ENCODE results near the gene PRELP.

The PRELP gene

GRCh38 chr1:203453616-203454015, 22.0 kb upstream of the PRELP start:
- no peak for DNase-seq (ENCODE audit: low spot score)

- no peak for DNase-seq (ENCODE audit: low spot score)
Measured at GRCh38 chr1:203454986-203455471, 20.6 kb upstream of the PRELP start.

GRCh38 chr1:203455706-203456105, 19.9 kb upstream of the PRELP start:
- no peak for DNase-seq (ENCODE audit: low spot score)

GRCh38 chr1:203456577-203456976, 19.0 kb upstream of the PRELP start:
- no peak for DNase-seq (ENCODE audit: low spot score)

- no peak for DNase-seq (ENCODE audit: low spot score)
Measured at GRCh38 chr1:203458078-203458477, 17.5 kb upstream of the PRELP start.

DNA sequence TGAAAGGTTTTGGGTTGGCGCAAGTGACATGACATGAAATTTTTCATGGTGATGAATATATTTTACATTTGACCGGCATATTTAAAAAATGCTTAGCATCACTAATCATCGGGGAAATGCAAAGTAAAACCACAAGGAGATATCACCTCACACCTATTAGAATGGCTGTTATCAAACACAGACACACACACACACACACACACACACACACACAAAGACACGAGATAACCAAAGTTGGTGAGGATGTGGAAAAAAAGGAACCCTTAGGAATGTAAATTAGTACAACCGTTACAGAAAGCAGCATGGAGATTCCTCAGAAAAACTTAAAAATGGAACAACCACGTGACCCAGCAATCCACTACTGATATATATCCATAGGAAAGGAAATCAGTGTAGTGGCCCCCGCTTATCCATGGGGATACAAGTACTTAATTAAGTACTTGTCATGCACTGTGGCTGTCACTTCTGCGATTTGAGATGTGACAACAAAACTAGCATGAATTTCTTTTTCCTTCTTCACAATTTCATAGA, 15.9 kb upstream of the PRELP start:
- no peak for DNase-seq (ENCODE audit: low spot score)

DNA sequence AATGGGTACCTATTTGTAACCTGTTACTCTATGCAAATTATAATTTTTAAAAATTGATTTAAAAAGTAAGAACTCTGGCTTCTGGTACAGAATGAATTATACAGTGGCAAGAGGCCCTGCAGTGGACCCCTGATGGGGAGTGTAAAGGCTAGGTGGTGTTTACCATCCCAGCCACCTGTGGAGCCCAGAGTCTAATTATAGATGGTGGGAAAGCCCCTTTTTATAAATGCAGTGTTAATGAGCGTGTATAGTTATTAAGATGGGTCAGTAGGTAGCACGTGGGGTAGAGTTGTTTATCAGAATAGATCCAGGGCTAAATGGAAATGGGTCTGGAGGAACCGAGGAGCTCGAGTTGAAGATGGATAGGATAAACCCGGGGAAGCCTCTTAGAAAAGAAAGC, 13.9 kb upstream of the PRELP start:
- no peak for DNase-seq (ENCODE audit: low spot score)

DNA sequence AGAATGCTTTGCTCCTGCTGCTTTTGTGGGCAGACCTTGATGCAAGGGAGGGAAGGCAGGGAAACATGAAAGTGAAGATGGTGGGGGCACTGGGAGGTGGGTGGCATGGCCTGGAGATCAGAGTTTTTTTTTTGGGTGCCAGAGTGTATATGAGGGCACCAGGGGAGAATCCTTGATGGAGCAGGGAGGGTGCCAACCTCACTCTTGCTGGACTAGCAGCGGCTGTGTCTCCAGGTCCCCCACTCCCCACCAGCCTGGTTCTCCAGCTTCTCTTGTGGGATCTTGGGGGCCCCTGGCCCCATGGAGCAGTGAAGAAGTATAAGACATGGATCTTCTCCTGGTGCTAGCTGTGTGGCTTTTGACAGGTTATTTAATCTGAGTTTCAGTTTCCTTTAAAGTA, 13.5 kb upstream of the PRELP start:
- no peak for DNase-seq (ENCODE audit: low spot score)

DNA sequence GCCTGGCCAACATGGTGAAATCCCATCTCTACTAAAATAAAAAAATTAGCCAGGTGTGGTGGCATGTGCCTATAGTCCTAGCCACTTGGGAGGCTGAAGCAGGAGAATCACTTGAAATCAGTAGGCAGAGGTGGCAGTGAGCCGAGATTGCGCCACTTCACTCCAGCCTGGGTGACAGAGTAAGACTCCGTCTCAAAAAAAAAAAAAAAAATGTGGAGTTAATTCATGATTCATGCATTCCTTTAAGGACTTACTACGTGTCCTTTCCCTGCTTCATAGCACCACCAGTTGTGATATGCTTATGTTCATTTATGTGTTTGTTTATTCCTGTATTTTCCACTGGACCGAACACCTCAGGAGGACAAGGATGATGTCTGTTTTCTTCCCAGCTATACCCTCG, 12.7 kb upstream of the PRELP start:
- DNase-seq (ENCODE audit: low spot score) = peak; percentile 56

- DNase-seq (ENCODE audit: low spot score) = no peak
Measured at GRCh38 chr1:203463469-203464062, 12.0 kb upstream of the PRELP start.

- DNase-seq (ENCODE audit: low spot score) = no peak
Measured at GRCh38 chr1:203464226-203464625, 11.4 kb upstream of the PRELP start.

DNA sequence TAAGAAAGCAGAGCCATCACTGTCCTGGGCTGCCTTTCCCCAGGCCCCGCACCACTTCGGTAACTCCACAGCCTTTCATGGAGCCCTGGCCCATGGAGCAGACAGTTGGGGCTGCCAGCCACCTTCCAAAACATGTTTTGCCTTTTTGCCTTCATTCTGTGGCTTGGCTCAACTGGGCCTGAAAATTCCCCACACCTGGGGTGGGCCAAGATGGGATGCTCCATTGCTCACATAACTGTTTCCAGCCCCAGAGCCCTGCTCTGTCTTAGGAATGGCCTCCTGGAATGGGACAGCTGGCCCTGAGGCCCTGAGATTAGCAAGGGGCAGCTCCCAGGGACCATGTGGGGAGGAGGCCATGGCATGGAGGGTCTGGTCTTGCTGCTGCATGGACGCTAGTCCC, 10.9 kb upstream of the PRELP start:
- DNase-seq (ENCODE audit: low spot score) = no peak

GRCh38 chr1:203465146-203465798, 10.3 kb upstream of the PRELP start:
- DNase-seq (ENCODE audit: low spot score) = no peak

- no peak for DNase-seq (ENCODE audit: low spot score)
Measured at GRCh38 chr1:203465948-203466347, 9.7 kb upstream of the PRELP start.

DNA sequence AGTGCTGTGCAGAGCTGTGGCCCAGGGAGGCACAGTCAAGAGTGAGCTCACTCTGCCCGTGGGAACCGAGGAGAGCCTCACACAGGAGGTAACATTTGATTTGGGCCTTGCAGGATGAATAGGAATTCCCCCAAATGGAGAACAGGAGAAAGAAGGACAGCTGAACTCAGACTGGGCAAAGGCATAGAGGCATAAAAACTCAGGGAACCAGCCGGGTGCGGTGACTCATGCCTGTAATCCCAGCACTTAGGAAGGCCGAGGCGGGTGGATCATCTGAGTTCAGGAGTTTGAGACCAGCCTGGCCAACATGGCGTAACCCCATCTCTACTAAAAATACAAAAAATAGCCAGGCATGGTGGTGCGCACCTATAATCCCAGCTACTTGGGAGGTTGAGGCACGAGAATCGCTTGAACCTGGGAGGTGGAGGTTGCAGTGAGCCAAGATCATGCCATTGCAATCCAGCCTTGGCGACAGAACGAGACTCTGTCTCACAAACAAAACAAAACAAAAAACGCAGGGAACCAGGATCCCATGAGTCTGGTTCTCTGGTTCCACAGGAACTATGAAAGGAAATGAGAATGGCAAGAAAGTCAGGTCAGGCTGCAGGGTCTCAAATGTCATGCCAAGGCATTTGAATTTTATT, 8.6 kb upstream of the PRELP start:
- DNase-seq (ENCODE audit: low spot score) = peak; percentile 14

DNA sequence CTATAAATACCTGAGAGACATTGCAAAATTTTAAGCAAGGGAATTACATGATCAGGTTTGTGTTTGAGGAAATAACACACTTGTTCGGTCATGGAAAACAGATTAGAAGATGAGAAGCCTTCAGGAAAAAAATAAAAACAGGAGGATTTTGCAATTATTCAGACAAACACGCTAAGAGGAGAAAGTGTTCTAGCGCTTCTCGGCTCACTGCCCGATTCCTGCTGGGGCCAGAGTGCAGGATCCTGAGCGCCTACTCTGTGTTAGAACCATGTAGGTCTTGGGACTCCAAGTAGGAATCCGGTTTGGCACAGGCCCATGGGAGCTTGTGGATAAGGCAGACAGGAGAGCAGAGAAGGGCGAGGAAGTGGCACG, 8.1 kb upstream of the PRELP start:
- no peak for DNase-seq (ENCODE audit: low spot score)

DNA sequence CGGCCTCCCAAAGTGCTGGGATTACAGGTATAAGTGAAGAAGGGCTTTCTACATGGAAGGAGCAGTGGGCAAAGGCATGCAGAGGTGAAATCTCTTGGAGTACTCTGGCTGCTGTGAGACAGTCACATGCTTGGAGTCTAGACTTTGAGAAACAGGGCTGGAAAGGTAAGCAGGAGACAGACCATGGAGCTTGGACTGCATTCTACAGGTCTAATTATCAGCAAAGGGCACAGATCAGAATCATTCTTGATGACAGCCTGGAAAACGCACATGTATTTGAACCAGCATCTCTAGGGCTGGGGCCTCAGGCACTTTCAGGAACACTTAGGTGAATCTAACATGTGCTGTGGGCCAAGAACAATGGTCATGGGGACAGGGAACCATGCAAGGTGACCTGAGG, 7.3 kb upstream of the PRELP start:
- no peak for DNase-seq (ENCODE audit: low spot score)

DNA sequence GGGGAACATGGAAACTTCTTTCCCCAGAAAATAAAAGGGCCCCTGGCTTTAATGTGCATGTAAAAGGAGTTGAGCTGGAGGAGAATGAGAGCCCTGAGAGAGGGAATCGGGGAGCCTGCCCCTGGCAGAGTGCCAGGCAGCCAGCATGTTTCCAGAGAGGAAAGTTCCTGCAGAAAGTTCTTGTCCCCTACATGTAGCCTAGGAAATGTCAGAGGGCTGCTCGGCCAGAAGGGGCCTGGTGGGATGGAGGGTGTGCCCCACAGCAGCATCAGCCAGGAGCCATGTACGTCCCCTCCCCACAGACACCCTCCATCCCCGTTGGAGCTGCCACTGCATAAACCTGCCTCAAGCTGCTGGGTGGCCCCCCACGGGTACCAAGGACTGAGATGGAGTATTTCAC, 5.4 kb upstream of the PRELP start:
- no peak for DNase-seq (ENCODE audit: low spot score)

DNA sequence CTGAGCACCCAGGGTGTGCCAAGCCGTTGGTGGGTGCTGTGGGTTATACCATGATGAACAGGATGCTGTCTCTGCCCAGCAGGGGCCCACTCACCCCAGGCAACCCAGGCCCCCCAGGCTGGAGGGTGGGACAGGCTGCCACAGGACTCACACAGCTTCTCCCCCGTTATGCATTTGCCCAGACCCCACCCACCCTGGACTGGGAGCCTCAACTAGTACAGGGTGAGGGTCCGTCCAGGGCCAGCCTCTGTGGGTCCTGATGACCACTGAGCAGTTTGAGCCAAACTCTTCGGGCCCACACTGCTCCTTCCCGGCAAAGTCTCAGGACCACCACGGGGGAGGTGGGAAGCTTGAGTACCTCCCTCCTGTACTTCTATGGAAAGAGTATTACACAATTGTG, 3.8 kb upstream of the PRELP start:
- DNase-seq (ENCODE audit: low spot score) = no peak

- DNase-seq (ENCODE audit: low spot score) = no peak
Measured at GRCh38 chr1:203473281-203473680, 2.3 kb upstream of the PRELP start.

GRCh38 chr1:203473781-203474305, 1.8 kb upstream of the PRELP start:
- DNase-seq (ENCODE audit: low spot score) = no peak

DNA sequence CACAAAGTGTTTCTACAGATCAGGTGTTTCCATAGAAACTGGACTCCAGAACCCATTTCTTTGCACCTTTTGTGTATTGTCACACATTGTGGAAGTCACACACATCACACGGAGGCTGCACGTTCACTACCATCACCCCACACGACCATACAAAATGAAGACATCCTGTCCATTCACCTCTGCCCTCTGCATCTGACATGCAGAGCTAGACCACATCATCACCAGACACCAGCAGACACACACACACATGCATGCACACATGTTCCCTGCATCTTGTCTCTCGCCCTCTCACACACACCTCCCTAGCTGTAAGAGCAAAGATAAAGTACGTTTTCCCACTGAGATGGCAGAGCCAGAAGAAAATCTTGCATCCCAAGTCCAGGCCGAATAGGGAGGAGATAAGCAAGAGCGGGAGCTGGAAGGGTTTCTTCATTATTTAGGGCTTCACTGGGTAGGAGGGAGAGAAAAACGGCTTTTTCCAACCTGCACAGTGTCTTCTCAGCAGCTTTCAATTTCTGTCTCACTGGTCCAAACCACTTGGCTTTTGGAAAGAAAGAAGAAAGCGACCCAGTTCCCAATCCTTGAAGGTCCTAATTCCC, 709 bp downstream of the PRELP start:
- DNase-seq (ENCODE audit: low spot score) = no peak

- DNase-seq (ENCODE audit: low spot score) = no peak
Measured at GRCh38 chr1:203477748-203478147, 2.1 kb downstream of the PRELP start.

Measured in RKO (cell line).